Ovary (tissue), 9 donors: ENCODE measurements around the gene YWHAG. TPM values are rescaled to one million over a fixed set of nuclear protein-coding genes. Genes with fewer than 3 reads are reported as not detected.

ENCODE experiments used
- DNase-seq, 5 donors: peaks; one replicate each; pipeline ENCODE4 v3.0.0-alpha.2; 2019 to 2020
- H3K27ac ChIP-seq, 2 donors: fragments of 200-600 bp; one replicate each; pipeline versions ENCODE4 v1.5.1 to v1.8.0; 2019 to 2022
- H3K27me3 ChIP-seq: fragments of 200-600 bp; one replicate; pipeline ENCODE4 v1.8.0; 2022
- H3K36me3 ChIP-seq: fragments of 200-600 bp; sonication (generic); one replicate; pipeline ENCODE4 v1.5.1; 2019
- H3K4me1 ChIP-seq: one replicate; pipeline ENCODE4 v1.8.1; 2013; ENCODE audit warnings: mild to moderate bottlenecking, moderate library complexity; ENCODE audit not compliant: insufficient read depth
- H3K4me3 ChIP-seq: fragments of 200-600 bp; sonication (generic); one replicate; pipeline ENCODE4 v1.5.1; 2017
- H3K9me3 ChIP-seq, 2 donors: fragments of 200-600 bp in 1 of 2; sonication (generic) in 1 of 2; one replicate each; pipeline versions ENCODE4 v1.5.1 to v1.8.1; 2013 to 2019; ENCODE audit warnings: mild to moderate bottlenecking in 1 of 2, moderate library complexity in 1 of 2
- CTCF ChIP-seq, 3 donors: fragments of 450-650 bp in 2 of 3; fragments of 200-600 bp in 1 of 3; IDR thresholded peaks; one replicate each; pipeline versions ENCODE4 v1.5.1 to v1.8.0; 2016 to 2022; ENCODE audit warnings: antibody characterized with exemption in 3 of 3, mild to moderate bottlenecking in 1 of 3
- EP300 ChIP-seq: sonication (generic); formaldehyde crosslinking; IDR thresholded peaks from one replicate; pipeline ENCODE4 v1.6.1; 2017; ENCODE audit warnings: antibody characterized with exemption
- POLR2A ChIP-seq: fragments of 450-650 bp; IDR thresholded peaks from one replicate; pipeline ENCODE4 v1.6.1; 2017; ENCODE audit warnings: antibody characterized with exemption, mild to moderate bottlenecking, moderate library complexity
- WGBS, 3 donors: extraction: QIAGEN DNeasy Blood & Tissue Kit in 1 of 3; methylation state at CpG; one replicate each; pipeline versions ENCODE4 v1.1.5 to v1.1.7; 2013 to 2017; 5-methylcytosine and 5-hydroxymethylcytosine counted together
- intact Hi-C, 4 donors: fragments of 100-400 bp; cut with DNase I; formaldehyde crosslinking; loops; one replicate each; pipeline versions ENCODE4 v1.11.0 to v1.15.1; 2022 to 2023
- polyA plus RNA-seq, 2 donors: library from polyadenylated mRNA; stranded (reverse); fragments of 200-250 nt in 1 of 2; fragments of 350-450 nt in 1 of 2; fragmentation: Illumina TruSeq in 1 of 2; extraction: RNeasy Lipid Tissue Mini Kit (QIAGEN cat#74804) in 1 of 2; gene quantifications; one replicate each; pipeline ENCODE4 v1.2.3, GENCODE V29; 2013 to 2014
- total RNA-seq, 7 donors: library from RNA; depleted of rRNA in 2 of 7; stranded (reverse); fragments of >200 nt in 2 of 7; fragmentation: NEBNext Ultra II Directional in 3 of 7; extraction: Animal tissue kit (Norgen Biotek cat#: 25700) in 3 of 7; gene quantifications; one replicate each; pipeline versions ENCODE4 v1.1.0 to v1.2.4, GENCODE V29; 2016 to 2023
- donor health status: DM: no; HTN: no; CAD: no; lungs with moderate emphysema.
- donor health status: DM: no; HTN: no; CAD: no.
- donor health status: Bipolar disorder and iron deficiency.
- donor health status: DM: yes; HTN: yes; CAD: no.
- donor health status: DM: no; HTN: no; CAD: no.
- donor health status: DM: yes; HTN: yes; CAD: no.

YWHAG gene
- total and polyA plus RNA-seq, 9 donors: 32.0 to 121 (median 99.2) TPM

- H3K36me3 ChIP-seq: no peaks in the 10 kb centered on the region
Measured at GRCh38 chr7:76347710-76348109, 11.1 kb downstream of the YWHAG start.

GRCh38 chr7:76346778-76347177 lies 12.0 kb downstream of the YWHAG start:
- 78 to 79% (median 79%) methylated on average over 8 of the region's 8 CpGs for WGBS, 3 donors
- TF ChIP-seq POLR2A: no peak
- no peak for TF ChIP-seq CTCF (IDR thresholded peaks at IDR 0.05)
- TF ChIP-seq EP300: no peak
- H3K4me1 ChIP-seq: peaks cover 5% of the 10 kb centered on the region
- no peaks in the 10 kb centered on the region for H3K27me3 ChIP-seq
- DNase-seq: no peak
- H3K9me3 ChIP-seq: no peaks in the 10 kb centered on the region
- no peak overlapping the region for H3K27ac ChIP-seq
- no peaks in the 10 kb centered on the region for H3K36me3 ChIP-seq
- no peak overlapping the region for H3K4me3 ChIP-seq
- intact Hi-C loops: no loop called here

More at GRCh38 chr7:76347710-76348109, 11.1 kb downstream of the YWHAG start:
- Histone ChIP-seq H3K27ac (no peak overlapping the region), H3K4me3 (no peak overlapping the region), H3K9me3 (no peaks in the 10 kb centered on the region), H3K4me1 (peaks cover 5% of the 10 kb centered on the region), H3K27me3 (no peaks in the 10 kb centered on the region)
- intact Hi-C loops: no loop called here
- no peak for DNase-seq
- 52 to 67% (median 58%) methylated on average over 5 of the region's 5 CpGs for WGBS, 3 donors
- TF ChIP-seq EP300: no peak
- TF ChIP-seq CTCF (IDR thresholded peaks at IDR 0.05): no peak
- no peak for TF ChIP-seq POLR2A

- no peaks in the 10 kb centered on the region for H3K36me3 ChIP-seq
- no peak overlapping the region for H3K27ac ChIP-seq
- intact Hi-C loops: no loop called here
- DNase-seq: no peak
- H3K4me3 ChIP-seq: no peak overlapping the region
- H3K27me3 ChIP-seq: no peaks in the 10 kb centered on the region
- no peak for TF ChIP-seq CTCF (IDR thresholded peaks at IDR 0.05)
- H3K4me1 ChIP-seq: peaks cover 6% of the 10 kb centered on the region
- 89 to 91% (median 91%) methylated on average over 6 of the region's 6 CpGs for WGBS, 3 donors
- H3K9me3 ChIP-seq: no peaks in the 10 kb centered on the region
Measured at GRCh38 chr7:76346097-76346496, 12.7 kb downstream of the YWHAG start.

GRCh38 chr7:76343931-76344321 lies 14.9 kb downstream of the YWHAG start:
- WGBS, 3 donors: 94 to 96% (median 96%) methylated on average over 6 of the region's 6 CpGs
- H3K4me1 ChIP-seq: peaks cover 13% of the 10 kb centered on the region
- intact Hi-C loops: no loop called here
- TF ChIP-seq EP300: no peak
- H3K4me3 ChIP-seq: no peak overlapping the region
- no peak overlapping the region for H3K27ac ChIP-seq
- no peak for DNase-seq
- no peaks in the 10 kb centered on the region for H3K36me3 ChIP-seq
- no peaks in the 10 kb centered on the region for H3K27me3 ChIP-seq
- H3K9me3 ChIP-seq: no peaks in the 10 kb centered on the region

GRCh38 chr7:76343294-76343930 lies 15.4 kb downstream of the YWHAG start:
- peaks cover 13% of the 10 kb centered on the region for H3K4me1 ChIP-seq
- no peaks in the 10 kb centered on the region for H3K36me3 ChIP-seq
- no peak overlapping the region for H3K4me3 ChIP-seq
- no peaks in the 10 kb centered on the region for H3K9me3 ChIP-seq
- no peak for TF ChIP-seq POLR2A
- no peak for TF ChIP-seq EP300
- no peak for TF ChIP-seq CTCF (IDR thresholded peaks at IDR 0.05)
- H3K27me3 ChIP-seq: no peaks in the 10 kb centered on the region
- 82 to 96% (median 94%) methylated on average over 6 of the region's 6 CpGs for WGBS, 3 donors
- intact Hi-C loops: no loop called here
- no peak overlapping the region for H3K27ac ChIP-seq
- no peak for DNase-seq
